ENCODE measurements around the gene ZC3H18.
A peak's percentile ranks its signal among the peaks of the same experiment; 100 is the strongest.

ZC3H18 gene

DNA sequence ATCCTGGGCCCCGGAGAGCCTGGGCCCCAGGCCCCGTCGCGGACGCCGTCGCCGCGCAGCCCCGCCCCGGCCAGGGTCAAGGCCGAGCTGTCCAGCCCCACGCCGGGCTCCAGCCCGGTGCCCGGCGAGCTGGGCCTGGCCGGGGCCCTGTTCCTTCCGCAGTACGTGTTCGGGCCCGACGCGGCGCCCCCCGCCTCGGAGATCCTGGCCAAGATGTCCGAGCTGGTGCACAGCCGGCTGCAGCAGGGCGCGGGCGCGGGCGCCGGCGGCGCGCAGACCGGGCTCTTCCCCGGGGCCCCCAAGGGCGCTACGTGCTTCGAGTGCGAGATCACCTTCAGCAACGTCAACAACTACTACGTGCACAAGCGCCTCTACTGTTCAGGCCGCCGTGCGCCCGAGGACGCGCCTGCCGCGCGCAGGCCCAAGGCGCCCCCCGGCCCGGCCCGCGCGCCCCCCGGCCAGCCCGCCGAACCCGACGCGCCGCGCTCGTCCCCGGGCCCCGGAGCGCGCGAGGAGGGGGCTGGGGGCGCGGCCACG, 36.8 kb upstream of the ZC3H18 start:
- peak overlapping the region; percentile 89 for H3K27ac ChIP-seq
- TF ChIP-seq ZFX (IDR thresholded peaks at IDR 0.05), result peak; percentile 34; the same call in 1 of the 2 replicates
- TF ChIP-seq CTCF (conservative IDR thresholded peaks at IDR 0.05), result no peak

GRCh38 chr16:88533932-88534637, 36.1 kb upstream of the ZC3H18 start:
- peak overlapping the region; percentile 89 for H3K27ac ChIP-seq
- TF ChIP-seq CTCF (conservative IDR thresholded peaks at IDR 0.05) (no peak), ZFX (IDR thresholded peaks at IDR 0.05) (no peak)

GRCh38 chr16:88534638-88535190, 35.5 kb upstream of the ZC3H18 start:
- peak overlapping the region; percentile 89 for H3K27ac ChIP-seq
- TF ChIP-seq ZFX (IDR thresholded peaks at IDR 0.05) (0 out of 2 replicates have a peak, but pooled peaks have one; percentile 2), CTCF (conservative IDR thresholded peaks at IDR 0.05) (no peak; the same call in 1 of the 2 replicates)

GRCh38 chr16:88535191-88535856, 34.9 kb upstream of the ZC3H18 start:
- TF ChIP-seq CTCF (conservative IDR thresholded peaks at IDR 0.05) (no peak), ZFX (IDR thresholded peaks at IDR 0.05) (no peak)
- peak overlapping the region; percentile 89 for H3K27ac ChIP-seq

DNA sequence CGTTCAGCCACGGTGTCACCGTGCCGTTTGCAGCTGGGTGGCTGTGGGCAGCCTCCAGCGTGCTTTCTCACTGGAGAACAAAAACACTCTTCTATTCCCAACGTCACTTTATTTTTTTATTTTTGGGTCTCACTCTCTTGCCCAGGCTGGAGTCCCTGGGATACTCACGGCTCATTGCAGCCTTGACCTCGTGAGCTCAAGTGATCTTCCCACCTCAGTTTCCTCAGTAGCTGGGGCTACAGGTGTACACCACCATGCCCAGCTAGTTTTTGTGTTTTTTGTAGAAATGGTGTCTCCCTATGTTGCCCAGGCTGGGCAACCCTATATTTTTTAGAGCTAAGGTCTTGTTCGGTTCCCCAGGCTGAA, 34.4 kb upstream of the ZC3H18 start:
- H3K27ac ChIP-seq, result no peak overlapping the region
- TF ChIP-seq CTCF (conservative IDR thresholded peaks at IDR 0.05) (no peak), ZFX (IDR thresholded peaks at IDR 0.05) (no peak)

- TF ChIP-seq ZFX (IDR thresholded peaks at IDR 0.05), result no peak
- TF ChIP-seq CTCF (conservative IDR thresholded peaks at IDR 0.05), result no peak
- no peak overlapping the region for H3K27ac ChIP-seq
Observed at GRCh38 chr16:88536510-88536909, 33.7 kb upstream of the ZC3H18 start.
